CD4-positive, alpha-beta T cell treated with Interleukin-4 for 1 hour (primary cell): ENCODE measurements around the gene VASH2.

Source experiments
- DNase-seq, 2 donors: peaks; one replicate each; pipeline ENCODE4 v3.0.0-alpha.2; 2020 to 2022

VASH2 gene

DNA sequence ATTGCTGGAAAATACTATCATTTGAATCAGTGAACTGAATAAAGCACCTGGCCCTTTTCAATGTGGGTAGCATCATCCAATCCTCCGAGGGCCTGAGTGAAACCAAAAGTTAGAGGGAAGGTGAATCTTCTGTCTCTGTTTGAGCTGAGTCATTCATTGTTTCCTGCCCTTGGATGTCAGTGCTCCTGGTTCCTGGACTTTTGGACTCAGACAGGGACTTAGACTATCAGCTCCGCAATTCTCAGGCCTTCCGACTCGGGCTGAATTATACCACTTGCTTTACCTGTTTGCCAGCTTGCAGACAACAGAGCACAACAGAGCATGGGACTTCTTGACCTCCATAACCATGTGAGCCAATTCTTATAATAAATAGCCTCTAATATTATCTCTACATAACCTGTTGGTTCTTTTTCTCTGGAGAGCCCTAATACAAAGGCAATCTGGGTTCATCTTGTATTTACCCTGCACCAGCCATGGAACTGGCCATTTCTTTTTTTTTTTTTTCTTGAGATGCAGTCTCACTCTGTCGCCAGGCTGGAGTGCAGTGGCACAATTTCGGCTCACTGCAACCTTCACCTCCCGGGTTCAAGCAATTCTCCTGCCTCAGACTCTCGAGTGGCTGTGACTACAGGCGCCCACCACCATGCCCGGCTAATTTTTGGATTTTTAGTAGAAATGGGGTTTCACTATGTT, 19.2 kb upstream of the VASH2 start:
- no peak for DNase-seq

DNA sequence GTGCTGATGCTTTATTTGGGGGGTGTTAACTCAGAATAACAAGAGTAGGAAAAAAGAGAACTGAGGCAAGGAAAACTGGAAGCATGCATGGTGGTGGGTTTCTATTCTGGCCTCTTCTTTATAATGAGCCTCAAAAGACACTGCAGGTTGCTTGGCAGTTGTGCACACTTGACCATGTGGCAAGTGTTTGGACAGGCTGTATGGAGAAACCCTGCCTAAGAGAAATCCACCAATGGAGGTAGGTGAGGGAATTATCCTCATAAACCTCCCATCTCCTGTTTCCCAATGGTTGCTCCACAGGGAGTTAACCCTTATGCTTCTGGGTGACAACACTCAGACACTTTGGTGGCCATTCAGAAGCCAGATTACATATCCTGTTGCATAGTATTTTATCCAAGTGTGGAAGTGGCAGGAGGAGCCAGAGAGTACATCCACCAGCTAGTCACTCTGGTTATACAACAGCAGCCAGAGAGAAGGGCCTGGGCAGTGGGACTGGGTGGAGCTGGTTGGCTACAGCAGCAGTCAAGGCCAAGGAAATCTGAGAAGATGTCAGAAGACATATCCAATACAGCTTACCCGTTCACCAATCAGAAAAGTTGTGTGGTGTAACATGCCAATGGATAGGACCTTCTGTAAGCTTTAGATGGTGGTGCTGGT, 16.4 kb upstream of the VASH2 start:
- DNase-seq: no peak

DNA sequence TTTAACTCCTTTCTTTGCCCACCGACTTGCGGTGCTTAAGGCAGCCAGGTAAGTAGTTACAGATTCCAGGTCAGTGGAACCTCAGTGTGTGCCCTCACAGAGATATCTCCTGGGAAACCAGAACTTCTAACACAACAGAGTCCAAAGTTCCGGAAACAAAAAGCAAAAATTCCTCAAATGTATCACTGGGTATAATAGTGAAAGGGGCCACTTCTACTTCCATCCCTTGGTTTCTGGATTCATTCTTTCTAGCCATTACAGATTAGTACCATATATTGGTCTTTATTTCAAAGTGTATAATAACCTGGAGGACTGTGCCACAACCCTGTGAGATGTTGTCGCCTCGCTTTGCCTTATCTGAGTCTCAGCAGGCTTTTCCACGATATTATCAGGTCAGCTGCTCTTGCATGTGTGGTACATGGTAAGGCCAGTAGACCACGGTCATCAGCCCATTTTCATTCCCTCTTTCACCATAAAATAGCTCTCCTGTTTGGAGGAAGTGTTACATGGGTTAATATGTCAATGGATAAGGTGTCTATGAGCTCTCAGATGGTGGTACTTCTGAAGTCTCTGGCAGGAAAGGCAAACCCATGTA, 14.9 kb upstream of the VASH2 start:
- no peak for DNase-seq

DNA sequence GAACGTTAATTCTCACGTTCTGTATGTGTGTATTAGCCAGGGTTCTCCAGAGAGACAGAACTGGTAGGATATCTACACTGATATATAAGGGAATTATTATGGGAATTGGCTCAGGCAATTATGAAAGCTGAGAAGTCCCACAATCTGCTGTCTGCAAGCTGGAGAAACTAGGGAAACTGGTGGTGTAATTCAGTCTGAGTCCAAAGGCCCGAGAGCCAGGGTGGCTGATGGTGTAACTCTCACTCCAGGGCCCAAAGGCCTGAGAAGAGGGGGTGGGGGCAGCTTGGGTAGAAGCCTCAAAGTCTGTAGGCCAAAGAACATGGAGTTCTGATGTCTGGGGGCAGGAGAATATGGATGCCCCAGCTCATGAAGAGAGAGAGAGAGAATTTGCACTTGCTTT, 13.3 kb upstream of the VASH2 start:
- DNase-seq: no peak

- no peak for DNase-seq
These were observed 11.5 kb upstream of the VASH2 start for GRCh38 chr1:212938846-212939245.

DNA sequence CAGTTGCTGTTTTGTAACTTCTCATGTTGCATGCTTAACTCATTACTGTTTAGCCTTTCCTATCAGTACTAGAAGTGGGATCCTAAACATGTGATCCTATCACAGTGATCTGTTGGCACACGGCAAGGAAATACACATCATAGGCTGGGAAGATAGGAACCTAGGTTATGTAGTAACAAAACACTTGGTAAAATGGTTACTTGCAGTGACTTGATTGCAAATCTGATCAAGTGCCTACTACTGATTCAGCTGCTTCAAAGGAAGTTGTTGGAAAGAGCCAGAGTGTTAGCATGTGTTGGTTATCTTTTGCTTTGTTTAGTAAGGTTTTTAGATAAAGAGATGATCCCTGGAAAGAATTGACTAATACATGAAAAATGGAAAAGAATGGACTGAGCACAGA, 8.9 kb upstream of the VASH2 start:
- no peak for DNase-seq

GRCh38 chr1:212942679-212943392, 7.5 kb upstream of the VASH2 start:
- no peak for DNase-seq

- DNase-seq: no peak
These were observed 7.0 kb upstream of the VASH2 start for GRCh38 chr1:212943393-212943710.

DNA sequence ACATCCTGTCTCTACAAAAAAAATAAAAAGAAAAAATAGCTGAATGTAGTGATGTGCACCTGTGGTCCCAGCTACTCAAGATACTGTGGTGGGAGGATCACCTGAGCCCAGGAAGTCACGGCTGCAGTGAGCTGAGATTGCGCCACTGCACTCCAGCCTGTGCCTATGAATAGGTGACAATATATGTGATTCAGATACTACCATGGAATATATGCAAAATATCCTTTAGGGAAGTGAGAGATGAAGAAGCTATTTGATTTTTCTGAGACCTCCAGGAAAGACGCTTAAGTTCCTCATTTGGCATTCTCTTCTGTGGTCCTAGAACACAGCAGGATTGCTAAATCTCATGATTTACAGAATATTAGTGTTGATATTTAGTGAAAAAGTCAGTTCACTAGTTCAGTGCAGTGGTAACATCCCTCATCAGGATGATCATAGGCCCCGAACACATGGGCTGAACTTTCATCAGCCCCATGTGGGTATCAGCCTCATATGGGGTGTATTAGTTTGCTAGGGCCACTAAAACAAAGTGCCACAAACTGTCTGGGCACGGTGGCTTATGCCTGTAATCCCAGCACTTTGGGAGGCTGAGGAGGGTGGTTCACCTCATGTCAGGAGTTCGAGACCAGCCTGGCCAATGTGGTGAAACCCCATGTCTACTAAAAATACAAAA, 6.0 kb upstream of the VASH2 start:
- no peak for DNase-seq

DNA sequence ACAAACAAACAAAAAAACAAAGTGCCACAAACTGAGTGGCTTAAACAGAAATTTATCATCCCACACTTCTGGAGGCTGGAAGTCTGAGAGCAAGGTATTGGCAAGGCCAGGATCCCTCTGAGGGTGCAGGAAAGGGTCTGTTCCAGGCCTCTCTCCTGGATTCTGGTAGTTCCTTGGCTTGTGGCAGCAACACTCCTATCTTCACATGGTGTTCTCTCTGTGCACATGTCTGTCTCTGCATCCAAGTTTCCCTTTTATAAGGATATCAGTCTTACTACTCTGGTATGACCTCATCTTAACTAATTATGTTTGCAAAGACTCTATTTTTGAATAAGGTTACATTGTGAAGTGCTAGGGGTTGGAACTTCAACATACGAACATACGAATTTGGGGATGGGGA, 5.3 kb upstream of the VASH2 start:
- no peak for DNase-seq

DNA sequence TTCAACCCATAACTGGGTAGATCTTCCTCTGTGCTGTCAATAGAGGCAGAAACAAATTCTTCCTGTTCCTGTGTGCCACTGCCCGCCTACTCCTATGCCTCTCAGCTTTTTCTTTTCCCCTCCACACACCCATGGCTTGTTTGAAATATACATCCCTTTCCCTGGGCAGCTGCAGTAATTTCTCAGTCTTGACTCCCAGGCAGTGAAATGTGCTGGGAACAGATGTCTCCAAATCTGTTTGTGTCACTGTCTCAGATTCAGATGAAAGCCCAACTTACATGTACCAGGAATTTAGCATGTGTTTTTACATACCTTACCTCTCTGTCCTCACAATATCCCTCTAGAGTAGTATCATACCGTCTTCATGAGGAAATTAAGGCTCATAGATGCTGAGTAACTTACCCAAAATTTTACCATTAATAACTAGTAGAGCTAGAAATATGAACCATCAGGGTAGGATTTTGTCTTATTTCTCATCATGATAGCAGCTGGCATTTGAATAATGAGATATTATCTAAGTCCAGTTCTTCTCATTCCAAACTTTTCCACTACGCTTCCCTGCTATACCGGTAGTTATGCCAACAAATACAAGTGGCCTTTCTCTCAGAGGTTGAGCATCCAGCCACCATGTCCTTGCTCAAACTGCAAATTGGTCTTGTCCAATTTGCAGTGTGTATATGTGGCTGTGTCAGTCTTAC, 4.7 kb upstream of the VASH2 start:
- no peak for DNase-seq

- DNase-seq: no peak
These were observed 3.5 kb upstream of the VASH2 start for GRCh38 chr1:212946872-212947271.

GRCh38 chr1:212949771-212950170, 570 bp upstream of the VASH2 start:
- DNase-seq: no peak

- no peak for DNase-seq
These were observed 995 bp downstream of the VASH2 start for GRCh38 chr1:212951126-212951946.

GRCh38 chr1:212951947-212952640, 1.8 kb downstream of the VASH2 start:
- no peak for DNase-seq

GRCh38 chr1:212952641-212952976, 2.3 kb downstream of the VASH2 start:
- no peak for DNase-seq

DNA sequence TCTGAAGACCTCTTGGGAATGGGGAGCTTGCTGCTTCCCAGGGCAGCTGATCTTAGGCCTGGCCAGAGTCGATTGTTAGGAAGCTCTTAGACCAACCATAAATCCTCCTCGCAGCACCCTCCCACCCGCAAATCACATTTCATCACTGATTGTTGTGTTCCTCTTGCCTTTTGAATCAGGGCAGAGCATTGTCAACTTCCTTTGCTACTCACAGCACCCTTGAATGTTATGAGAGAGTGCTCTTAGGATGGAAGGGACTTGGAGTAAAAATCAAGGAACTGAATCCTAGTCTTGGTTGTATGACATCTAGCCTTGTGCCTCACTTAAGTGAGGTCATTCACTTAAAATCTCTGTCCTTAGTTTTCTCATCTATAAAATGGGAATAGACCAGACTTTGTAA, 3.0 kb downstream of the VASH2 start:
- no peak for DNase-seq

GRCh38 chr1:212954514-212954913, 4.2 kb downstream of the VASH2 start:
- no peak for DNase-seq

DNA sequence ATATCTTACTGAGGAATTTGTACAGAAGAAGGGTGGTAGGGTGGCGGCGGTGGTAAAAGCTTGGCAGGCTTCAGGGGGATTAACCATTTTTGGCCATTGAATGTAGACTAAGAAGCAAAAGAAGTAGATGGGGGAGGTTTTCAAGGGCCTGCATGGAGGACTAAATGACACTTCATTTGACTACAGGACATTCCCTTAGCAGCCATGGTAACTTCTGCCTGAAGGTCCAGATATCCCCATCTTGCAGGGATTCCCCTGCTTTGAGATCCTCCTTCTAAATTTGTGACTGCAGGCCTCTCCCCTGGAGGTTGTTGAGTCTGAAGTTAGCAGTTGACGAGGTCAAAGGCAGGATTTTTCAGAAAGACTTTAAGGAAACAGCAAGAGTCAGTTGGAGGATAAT, 4.8 kb downstream of the VASH2 start:
- DNase-seq: no peak

DNA sequence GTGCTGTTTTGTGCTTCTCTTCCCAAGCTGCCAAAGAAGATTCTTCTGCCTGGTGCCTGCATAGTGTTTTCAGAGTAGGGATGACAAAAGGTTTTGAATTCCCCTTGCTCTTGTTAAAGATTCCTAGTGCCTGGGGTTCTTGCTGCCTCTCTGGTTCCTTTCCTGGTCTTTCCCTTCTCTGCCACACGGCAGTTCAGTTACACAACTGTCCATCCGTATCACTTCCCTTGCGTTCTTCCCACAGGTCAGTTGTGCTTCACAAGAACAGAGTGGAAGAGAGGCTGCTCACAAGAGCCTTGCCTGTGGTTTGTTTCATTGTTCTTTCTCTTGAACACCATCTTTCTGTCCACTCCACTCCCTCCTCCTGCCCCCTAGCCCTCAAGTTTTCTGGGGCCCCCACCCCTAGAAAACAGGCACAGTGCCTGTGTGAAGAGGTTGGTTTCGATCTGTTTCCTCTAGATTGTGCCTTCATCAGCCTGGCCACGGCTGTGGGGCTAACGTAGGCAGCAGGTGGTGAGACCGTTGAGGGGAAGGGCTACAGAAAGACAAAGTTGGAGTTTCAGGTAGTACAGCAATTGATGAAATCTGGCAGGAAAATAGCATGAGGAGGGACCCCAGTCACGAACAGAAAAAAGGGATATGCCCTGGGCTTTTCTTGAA, 5.8 kb downstream of the VASH2 start:
- DNase-seq: no peak

DNA sequence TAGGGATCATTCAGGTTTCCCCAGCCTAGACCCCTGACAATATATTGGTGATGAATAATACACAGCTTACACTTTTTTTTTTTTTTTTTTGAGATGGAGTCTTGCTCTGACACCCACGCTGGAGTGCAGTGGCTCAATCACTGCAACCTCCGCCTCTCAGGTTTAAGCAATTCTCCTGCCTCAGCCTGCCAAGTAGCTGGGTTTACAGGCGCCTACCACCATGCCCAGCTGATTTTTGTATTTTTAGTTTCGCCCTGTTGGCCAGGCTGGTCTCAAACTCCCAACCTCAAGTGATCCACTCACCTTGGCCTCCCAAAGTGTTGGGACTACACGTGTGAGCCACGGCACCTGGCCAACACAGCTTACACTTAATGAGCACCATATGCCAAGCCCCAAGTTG, 7.2 kb downstream of the VASH2 start:
- no peak for DNase-seq
